H1 (cell line): Measurements from ENCODE around the gene ZNF586. TPM values are rescaled to one million over a fixed set of nuclear protein-coding genes. Genes with fewer than 3 reads are reported as not detected.
A peak's percentile ranks its signal among the peaks of the same experiment; 100 is the strongest.

Source experiments
- CTCF ChIA-PET: fragments of 300-600 bp; sonication (Branson Sonifier 250); formaldehyde crosslinking; loops from one replicate; lab custom pipeline; 2021; ENCODE audit not compliant: partially characterized antibody; lab: Charles Lee
- POLR2A ChIA-PET: fragments of 300-600 bp; sonication (Branson Sonifier 250); formaldehyde crosslinking; loops from one replicate; lab custom pipeline; 2021; ENCODE audit warnings: inconsistent platforms; ENCODE audit not compliant: partially characterized antibody; lab: Charles Lee
- DNase-seq, 2 experiments: peaks; one replicate each; pipeline versions ENCODE4 v3.0.0 to v3.0.0-alpha.2; 2010 to 2022; ENCODE audit warnings: low spot score in 2 of 2, low read depth in 1 of 2, mixed read lengths in 1 of 2
- FAIRE-seq: peaks from 2 replicates; lab custom pipeline; 2011; peaks lifted over from hg19 to GRCh38; lab: Jason Lieb, UNC
- H2AFZ ChIP-seq: 2 replicates; pipeline ENCODE4 v1.8.1; 2012; ENCODE audit warnings: low read length, inconsistent platforms
- H2AK5ac ChIP-seq: 2 replicates; pipeline ENCODE4 v1.6.1; 2013; ENCODE audit warnings: low read depth, low read length
- H2BK120ac ChIP-seq: replicated peaks from 2 replicates; pipeline ENCODE3; 2013; ENCODE audit warnings: low read depth, low read length, inconsistent platforms
- H2BK12ac ChIP-seq: 2 replicates; pipeline ENCODE4 v1.6.1; 2013; ENCODE audit warnings: low read depth, low read length
- H2BK15ac ChIP-seq: 2 replicates; pipeline ENCODE4 v1.6.1; 2013; ENCODE audit warnings: low read length
- H2BK20ac ChIP-seq: 2 replicates; pipeline ENCODE4 v1.6.1; 2013; ENCODE audit warnings: low read length
- H2BK5ac ChIP-seq: 2 replicates; pipeline ENCODE4 v1.6.1; 2013; ENCODE audit warnings: low read depth, low read length
- H3K14ac ChIP-seq: 2 replicates; pipeline ENCODE4 v1.6.1; 2013; ENCODE audit warnings: inconsistent platforms; ENCODE audit not compliant: insufficient read length
- H3K18ac ChIP-seq: 2 replicates; pipeline ENCODE4 v1.6.1; 2013; ENCODE audit warnings: low read length; ENCODE audit errors: extremely low read depth
- H3K23ac ChIP-seq: 2 replicates; pipeline ENCODE4 v1.6.1; 2013; ENCODE audit warnings: inconsistent platforms; ENCODE audit not compliant: insufficient read length
- H3K23me2 ChIP-seq: 2 replicates; pipeline ENCODE4 v1.6.1; 2013; ENCODE audit warnings: low read depth, low read length
- H3K27ac ChIP-seq: 2 replicates; pipeline ENCODE4 v1.6.1; 2011; ENCODE audit warnings: low read depth, low read length, inconsistent platforms
- H3K27me3 ChIP-seq, 4 experiments: replicated peaks in 1 of 4; 1 replicate in 1 of 4; 2 replicates in 3 of 4; pipeline versions ENCODE4 v1.6.1 to v1.8.1; 2011 to 2013; ENCODE audit warnings: low read length in 3 of 4, mild to moderate bottlenecking in 3 of 4, inconsistent platforms in 2 of 4, mixed read lengths in 2 of 4, moderate library complexity in 1 of 4; ENCODE audit not compliant: control insufficient read depth in 3 of 4, insufficient read depth in 3 of 4; ENCODE audit errors: extremely low read depth in 1 of 4
- H3K36me3 ChIP-seq, 4 experiments: 2 replicates each; pipeline versions ENCODE4 v1.6.1 to v1.8.1; 2011 to 2013; ENCODE audit warnings: mild to moderate bottlenecking in 4 of 4, low read length in 3 of 4, moderate library complexity in 2 of 4, control low read depth in 1 of 4, inconsistent platforms in 1 of 4; ENCODE audit not compliant: insufficient read depth in 4 of 4, control insufficient read depth in 2 of 4
- H3K4ac ChIP-seq: replicated peaks from 2 replicates; pipeline ENCODE3; 2013; ENCODE audit warnings: low read length, low read depth, mixed read lengths, inconsistent platforms; ENCODE audit not compliant: insufficient read length
- H3K4me1 ChIP-seq, 4 experiments: replicated peaks in 1 of 4; 1 replicate in 1 of 4; 2 replicates in 3 of 4; pipeline versions ENCODE4 v1.6.1 to v1.8.1; 2011 to 2013; ENCODE audit warnings: low read length in 3 of 4, inconsistent platforms in 2 of 4, mixed read lengths in 1 of 4; ENCODE audit not compliant: insufficient read depth in 4 of 4, control insufficient read depth in 3 of 4
- H3K4me2 ChIP-seq, 2 experiments: 2 replicates each; pipeline versions ENCODE4 v1.6.1 to v1.8.1; 2011 to 2013; ENCODE audit warnings: low read depth in 2 of 2, low read length in 2 of 2, control low read depth in 1 of 2, inconsistent platforms in 1 of 2, mild to moderate bottlenecking in 1 of 2; ENCODE audit not compliant: insufficient read depth in 1 of 2
- H3K4me3 ChIP-seq, 4 experiments: fragments of 200-600, 300-600 bp in 1 of 4; sonication (generic), shearing (Covaris generic), sonication (Bioruptor Twin) in 1 of 4; 2 replicates each; pipeline versions ENCODE4 v1.5.1 to v1.8.1; 2011 to 2016; ENCODE audit warnings: low read length in 4 of 4, low read depth in 3 of 4, control low read depth in 2 of 4, inconsistent platforms in 2 of 4, mild to moderate bottlenecking in 2 of 4, mixed read lengths in 1 of 4, moderate library complexity in 1 of 4; ENCODE audit not compliant: insufficient read depth in 2 of 4; ENCODE audit errors: extremely low read depth in 1 of 4
- H3K56ac ChIP-seq: replicated peaks from 2 replicates; pipeline ENCODE3; 2013; ENCODE audit warnings: low read depth, mild to moderate bottlenecking, mixed read lengths, low read length, inconsistent platforms; ENCODE audit not compliant: insufficient read length
- H3K79me1 ChIP-seq: 2 replicates; pipeline ENCODE4 v1.6.1; 2013; ENCODE audit warnings: low read depth, low read length, control low read depth
- H3K79me2 ChIP-seq, 2 experiments: 2 replicates each; pipeline versions ENCODE4 v1.6.1 to v1.8.1; 2012 to 2013; ENCODE audit warnings: low read length in 2 of 2, mild to moderate bottlenecking in 2 of 2, inconsistent platforms in 1 of 2; ENCODE audit not compliant: insufficient read depth in 2 of 2, control insufficient read depth in 1 of 2
- H3K9ac ChIP-seq, 4 experiments: replicated peaks in 1 of 4; 1 replicate in 1 of 4; 2 replicates in 3 of 4; pipeline versions ENCODE4 v1.6.1 to v1.8.1; 2011 to 2013; ENCODE audit warnings: low read depth in 3 of 4, low read length in 3 of 4, control low read depth in 2 of 4, mild to moderate bottlenecking in 2 of 4, moderate library complexity in 2 of 4, inconsistent platforms in 1 of 4; ENCODE audit errors: extremely low read depth in 1 of 4
- H3K9me3 ChIP-seq, 2 experiments: 2 replicates each; pipeline versions ENCODE4 v1.6.1 to v1.8.1; 2012 to 2013; ENCODE audit warnings: mild to moderate bottlenecking in 2 of 2, moderate library complexity in 2 of 2, control low read depth in 1 of 2, inconsistent platforms in 1 of 2, low read depth in 1 of 2, low read length in 1 of 2, mixed read lengths in 1 of 2; ENCODE audit not compliant: insufficient read depth in 2 of 2
- H4K20me1 ChIP-seq, 2 experiments: replicated peaks in 1 of 2; 2 replicates each; pipeline versions ENCODE3 to v1.8.1; 2011 to 2013; ENCODE audit warnings: inconsistent platforms in 2 of 2, low read length in 2 of 2, mild to moderate bottlenecking in 1 of 2; ENCODE audit not compliant: insufficient read depth in 2 of 2, control insufficient read depth in 1 of 2
- H4K5ac ChIP-seq: 2 replicates; pipeline ENCODE4 v1.6.1; 2013; ENCODE audit warnings: low read length, low read depth, mixed read lengths, inconsistent platforms; ENCODE audit not compliant: insufficient read length
- H4K8ac ChIP-seq: 2 replicates; pipeline ENCODE4 v1.8.0; 2013; ENCODE audit warnings: mild to moderate bottlenecking, moderate library complexity, low read length, inconsistent platforms; ENCODE audit not compliant: insufficient read depth; ENCODE audit errors: extremely low read depth
- H4K91ac ChIP-seq: replicated peaks from 2 replicates; pipeline ENCODE3; 2013; ENCODE audit warnings: low read length, mixed read lengths, inconsistent platforms; ENCODE audit not compliant: insufficient read length
- ASH2L ChIP-seq: fragments of 200-600, 300-600 bp; sonication (generic); IDR thresholded peaks from one replicate; pipeline ENCODE4 v1.7.1; 2017; ENCODE audit warnings: low read length
- CBX5 ChIP-seq: fragments of 300-800, 300-1000 bp; sonication (generic); IDR thresholded peaks from 2 replicates; pipeline ENCODE4 v1.7.1; 2016; ENCODE audit warnings: antibody characterized with exemption, low read length, low read depth
- CHD1 ChIP-seq: IDR thresholded peaks from 2 replicates; pipeline ENCODE4 v1.6.1; 2012; ENCODE audit warnings: low read depth, low read length, improper control_type of control experiment
- CHD2 ChIP-seq: IDR thresholded peaks from 2 replicates; pipeline ENCODE4 v1.6.1; 2012; ENCODE audit warnings: low read length, improper control_type of control experiment
- FOSL1 ChIP-seq: IDR thresholded peaks from 2 replicates; pipeline ENCODE4 v1.6.1; 2011; ENCODE audit warnings: mild to moderate bottlenecking, low read depth, low read length, moderate library complexity; ENCODE audit not compliant: insufficient read depth
- HDAC2 ChIP-seq, 2 experiments: fragments of 300-600 bp in 1 of 2; sonication (generic) in 1 of 2; IDR thresholded peaks; 2 replicates each; pipeline ENCODE4 v1.6.1; 2011 to 2012; ENCODE audit warnings: low read depth in 2 of 2, low read length in 2 of 2, mild to moderate bottlenecking in 2 of 2, moderate library complexity in 2 of 2, borderline replicate concordance in 1 of 2, inconsistent platforms in 1 of 2
- KDM5A ChIP-seq: fragments of 200-600 bp; IDR thresholded peaks from 2 replicates; pipeline ENCODE4 v1.7.1; 2012; ENCODE audit warnings: mild to moderate bottlenecking, low read length, inconsistent platforms, mixed read lengths
- POLR2A ChIP-seq, 2 experiments: IDR thresholded peaks; 1 replicate in 1 of 2; 2 replicates in 1 of 2; pipeline ENCODE4 v1.6.1; 2011; ENCODE audit warnings: low read depth in 2 of 2, low read length in 2 of 2, mild to moderate bottlenecking in 2 of 2; ENCODE audit errors: control extremely low read depth in 1 of 2
- POLR2AphosphoS5 ChIP-seq: IDR thresholded peaks from 2 replicates; pipeline ENCODE4 v1.6.1; 2011; ENCODE audit warnings: low read depth, low read length
- RXRA ChIP-seq: IDR thresholded peaks from 2 replicates; pipeline ENCODE4 v1.6.1; 2011; ENCODE audit warnings: low read depth, mild to moderate bottlenecking, low read length, moderate library complexity; ENCODE audit not compliant: insufficient read depth
- SAP30 ChIP-seq: fragments of 300-600 bp; sonication (generic); IDR thresholded peaks from 2 replicates; pipeline ENCODE4 v1.7.1; 2012; ENCODE audit warnings: low read length, moderate library complexity, mild to moderate bottlenecking, inconsistent platforms; ENCODE audit not compliant: insufficient read depth, insufficient replicate concordance
- SIRT6 ChIP-seq: IDR thresholded peaks from one replicate; pipeline ENCODE4 v1.7.1; 2012; ENCODE audit warnings: low read length, inconsistent platforms
- SIX5 ChIP-seq: IDR thresholded peaks from 2 replicates; pipeline ENCODE4 v1.6.1; 2011; ENCODE audit warnings: mild to moderate bottlenecking, low read depth, low read length
- SP4 ChIP-seq: IDR thresholded peaks from 2 replicates; pipeline ENCODE4 v1.6.1; 2012; ENCODE audit warnings: low read length, inconsistent platforms
- TAF1 ChIP-seq: IDR thresholded peaks from 2 replicates; pipeline ENCODE4 v1.6.1; 2011; ENCODE audit warnings: mild to moderate bottlenecking, low read depth, low read length
- TCF12 ChIP-seq: IDR thresholded peaks from 2 replicates; pipeline ENCODE4 v1.6.1; 2011; ENCODE audit warnings: low read depth, mild to moderate bottlenecking, low read length
- WGBS, 2 experiments: shearing (Covaris generic) in 1 of 2; methylation state at CpG; one replicate each; pipeline versions ENCODE4 v1.1.6 to v1.1.7; 2013 to 2015; ENCODE audit warnings: low lambda C conversion rate in 2 of 2, mixed read lengths in 2 of 2, inconsistent platforms in 1 of 2, low coverage in 1 of 2, missing lambda C conversion rate in 1 of 2; ENCODE audit not compliant: insufficient replicate concordance in 2 of 2, insufficient coverage in 1 of 2, insufficient read length in 1 of 2; ENCODE audit errors: extremely low coverage in 1 of 2, missing lambda C conversion rate in 1 of 2; 5-methylcytosine and 5-hydroxymethylcytosine counted together
- polyA plus RNA-seq, 7 experiments: library from polyadenylated mRNA; depleted of rRNA in 3 of 7; stranded (reverse) in 5 of 7; unstranded in 2 of 7; fragments of >200 nt in 5 of 7; fragments of 200-250 nt in 2 of 7; gene quantifications; 1 replicate in 5 of 7; 2 replicates in 1 of 7; 4 replicates in 1 of 7; pipeline versions ENCODE4 v1.2.1 to v1.2.3, GENCODE V29; 2011 to 2013; ENCODE audit warnings: missing spikeins in 2 of 7, mixed read lengths in 2 of 7
- total RNA-seq: library from RNA; stranded (reverse); fragmentation: NEBNext Ultra II Directional; extraction: Animal tissue kit (Norgen Biotek cat#: 25700); gene quantifications from 2 replicates; pipeline ENCODE4 v1.2.1, GENCODE V29; 2021

The ZNF586 gene
- total and polyA plus RNA-seq, 2 of the 8 experiments (the other 6 are each of a cell fraction or from before 2014, with no cell fraction given), result 8.1 to 15.5 TPM

GRCh38 chr19:57786286-57786685 is 16.8 kb downstream of the ZNF586 start:
- H4K5ac ChIP-seq, result no peak overlapping the region
- peak overlapping the region; percentile 22 for H4K91ac ChIP-seq
- H3K4me2 ChIP-seq, result no peak overlapping the region
- H4K20me1 ChIP-seq, result peaks cover 0 to 9% of the 10 kb centered on the region in 2 experiments
- no peaks in the 10 kb centered on the region for H3K9me3 ChIP-seq
- H2AFZ ChIP-seq, result no peak overlapping the region
- H2BK15ac ChIP-seq, result no peak overlapping the region
- H3K14ac ChIP-seq, result no peak overlapping the region
- no peak overlapping the region for H3K4me3 ChIP-seq
- no peak overlapping the region for H2BK120ac ChIP-seq
- H2BK5ac ChIP-seq, result no peak overlapping the region
- POLR2A ChIA-PET, result interaction anchor here (1.0 to 1.3 kb wide), 6 partner anchors 12 to 40 kb away, joined by 4 to 7 read pairs (median 4); partner anchors contain the start of gene ZNF776
- H3K27ac ChIP-seq, result no peak overlapping the region
- no peak overlapping the region for H2BK20ac ChIP-seq
- H3K18ac ChIP-seq, result no peak overlapping the region
- FAIRE-seq (no peak), DNase-seq (no peak)
- H3K36me3 ChIP-seq, result peaks cover 0 to 11% (median 2%) of the 10 kb centered on the region in 4 experiments; a peak in 4 of 8 replicates
- no peak overlapping the region for H3K56ac ChIP-seq
- H3K79me2 ChIP-seq, result peaks cover 4% of the 10 kb centered on the region in 2 experiments; a peak in 2 of 4 replicates
- no peak overlapping the region for H2BK12ac ChIP-seq
- no peak overlapping the region for H4K8ac ChIP-seq
- no peak overlapping the region for H3K4ac ChIP-seq
- no peak overlapping the region for H2AK5ac ChIP-seq
- no peaks in the 10 kb centered on the region for H3K27me3 ChIP-seq
- no peak overlapping the region for H3K23ac ChIP-seq
- TF ChIP-seq RXRA (no peak), TAF1 (no peak), SIRT6 (no peak), CHD2 (no peak), POLR2A (IDR thresholded peaks at IDR 0.05; ENCODE audit: control extremely low read depth in 1 of 2, low read depth in 2 of 2, low read length in 2 of 2) (no peak), KDM5A (no peak), ASH2L (no peak), CBX5 (no peak), FOSL1 (no peak), HDAC2 (IDR thresholded peaks at IDR 0.05; ENCODE audit: borderline replicate concordance in 1 of 2, low read depth in 2 of 2, low read length in 2 of 2) (no peak), CHD1 (no peak), SAP30 (no peak), POLR2AphosphoS5 (no peak), SIX5 (no peak), TCF12 (no peak), SP4 (no peak)
- no peaks in the 10 kb centered on the region for H3K23me2 ChIP-seq
- H3K9ac ChIP-seq, result no peak overlapping the region; a peak in 1 of 7 replicates
- peaks cover 0 to 2% (median 0%) of the 10 kb centered on the region in 4 experiments; a peak in 1 of 7 replicates for H3K4me1 ChIP-seq
- no peaks in the 10 kb centered on the region; the same call in 1 of the 2 replicates for H3K79me1 ChIP-seq
- CTCF ChIA-PET, result interaction anchor here (1.1 to 2.1 kb wide), 2 partner anchors 11 to 14 kb away, joined by 3 to 4 read pairs; no protein-coding TSS in a partner anchor
- 97% methylated on average over 27 of the region's 38 CpGs; no CpG with 5 or more reads in 1 of the 2 experiments for WGBS, 2 experiments
